DMS114 treated with DMSO at 0.1 percent for 48 hours (cell line): ENCODE data around the gene ORC1.

Source experiments
- DNase-seq: peaks from one replicate; lab custom pipeline; 2025; ENCODE audit not compliant: unreplicated experiment; lab: John Stamatoyannopoulos, UW

Gene ORC1

GRCh38 chr1:52346653-52347052 lies 57.6 kb downstream of the ORC1 start:
- DNase-seq = no peak

- DNase-seq = no peak
These were observed 59.0 kb downstream of the ORC1 start for GRCh38 chr1:52345252-52345651.

GRCh38 chr1:52343979-52344378 lies 60.2 kb downstream of the ORC1 start:
- no peak for DNase-seq

- no peak for DNase-seq
These were observed 62.5 kb downstream of the ORC1 start for GRCh38 chr1:52341655-52342260.

GRCh38 chr1:52337439-52337838 lies 66.8 kb downstream of the ORC1 start:
- no peak for DNase-seq

- no peak for DNase-seq
These were observed 69.2 kb downstream of the ORC1 start for GRCh38 chr1:52334906-52335528.

- no peak for DNase-seq
These were observed 71.8 kb downstream of the ORC1 start for GRCh38 chr1:52332411-52332810.

- no peak for DNase-seq
These were observed 75.6 kb downstream of the ORC1 start for GRCh38 chr1:52328615-52329014.

- DNase-seq = no peak
These were observed 78.4 kb downstream of the ORC1 start for GRCh38 chr1:52325786-52326185.

- no peak for DNase-seq
These were observed 80.5 kb downstream of the ORC1 start for GRCh38 chr1:52323731-52324130.
